Stimulated activated naive CD4-positive, alpha-beta T cell (primary cell): Measurements from ENCODE around the gene ZNF536.
"Not testable (repeated sequence)": the region's sequence is repeated elsewhere in the genome, so short reads cannot be mapped to it uniquely, and the experiment has no call there.

Source experiments
- DNase-seq, 6 experiments: peaks; one replicate each; lab custom pipeline; 2025; lab: John Stamatoyannopoulos, UW

Gene ZNF536

GRCh38 chr19:30419568-30420180, 47.5 kb downstream of the ZNF536 start:
- no peak for DNase-seq

- DNase-seq: no peak
Observed at GRCh38 chr19:30420316-30420715, 48.1 kb downstream of the ZNF536 start.

GRCh38 chr19:30420881-30421280, 48.7 kb downstream of the ZNF536 start:
- DNase-seq: no peak

- no peak for DNase-seq
Observed at GRCh38 chr19:30421571-30421970, 49.4 kb downstream of the ZNF536 start.

- no peak for DNase-seq
Observed at GRCh38 chr19:30423481-30423880, 51.3 kb downstream of the ZNF536 start.

GRCh38 chr19:30425885-30426838, 54.0 kb downstream of the ZNF536 start:
- no peak for DNase-seq

GRCh38 chr19:30426864-30427263, 54.7 kb downstream of the ZNF536 start:
- DNase-seq: no peak

- no peak for DNase-seq
Observed at GRCh38 chr19:30428092-30428680, 56.0 kb downstream of the ZNF536 start.

- no peak for DNase-seq
Observed at GRCh38 chr19:30428844-30429243, 56.7 kb downstream of the ZNF536 start.

GRCh38 chr19:30430206-30430734, 58.1 kb downstream of the ZNF536 start:
- DNase-seq: no peak

- DNase-seq: no peak
Observed at GRCh38 chr19:30431591-30431990, 59.4 kb downstream of the ZNF536 start.

GRCh38 chr19:30434797-30435594, 62.8 kb downstream of the ZNF536 start:
- DNase-seq: no peak

GRCh38 chr19:30437869-30438268, 65.7 kb downstream of the ZNF536 start:
- DNase-seq: no peak

- DNase-seq: no peak
Observed at GRCh38 chr19:30439310-30439709, 67.1 kb downstream of the ZNF536 start.

- DNase-seq: no peak
Observed at GRCh38 chr19:30441011-30441410, 68.8 kb downstream of the ZNF536 start.

- no peak for DNase-seq
Observed at GRCh38 chr19:30442674-30443073, 70.5 kb downstream of the ZNF536 start.

- DNase-seq: no peak
Observed at GRCh38 chr19:30443531-30444252, 71.5 kb downstream of the ZNF536 start.

GRCh38 chr19:30444253-30444671, 72.1 kb downstream of the ZNF536 start:
- DNase-seq: no peak

- no peak for DNase-seq
Observed at GRCh38 chr19:30444686-30445232, 72.6 kb downstream of the ZNF536 start.

- no peak for DNase-seq
Observed at GRCh38 chr19:30445385-30445784, 73.2 kb downstream of the ZNF536 start.

- DNase-seq: not testable (repeated sequence)
Observed at GRCh38 chr19:30446120-30446519, 73.9 kb downstream of the ZNF536 start.
